ENCODE measurements around the gene TELO2.
A peak's percentile ranks its signal among the peaks of the same experiment; 100 is the strongest.

The TELO2 gene

DNA sequence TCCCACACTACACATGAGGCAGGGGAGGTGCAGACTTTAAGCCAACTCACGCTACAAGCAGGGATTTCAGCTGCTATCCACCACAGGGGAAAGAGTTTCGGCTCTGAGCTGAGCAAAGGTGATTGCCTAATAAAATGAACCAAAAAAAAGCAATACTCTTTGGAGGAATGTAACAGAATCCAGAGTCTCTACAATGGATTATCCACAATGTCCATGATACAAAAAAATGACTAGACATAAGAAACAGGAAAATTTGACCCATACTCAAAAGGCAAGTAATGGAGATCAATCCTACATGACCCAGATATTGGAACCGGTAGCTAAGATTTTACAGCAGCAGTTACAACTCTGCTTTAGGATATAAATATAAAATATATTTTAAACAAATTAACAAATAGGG, 21.3 kb downstream of the TELO2 start:
- H2AK5ac ChIP-seq (ENCODE audit: low read depth, low read length): no peak overlapping the region
- peaks cover 23 to 65% of the 10 kb centered on the region in 2 donors for H3K36me3 ChIP-seq (replicated peaks in 1 of 2; ENCODE audit: control insufficient read depth in 2 of 2, insufficient read depth in 2 of 2, low read length in 2 of 2)
- no peak overlapping the region for H4K8ac ChIP-seq (ENCODE audit: low read depth, low read length)
- H3K23ac ChIP-seq (ENCODE audit: low read depth, low read length, poor library complexity): no peak overlapping the region
- H3K9ac ChIP-seq (ENCODE audit: low read depth, low read length, poor library complexity): no peak overlapping the region
- no CpG with 5 or more reads among the region's 3 CpGs for WGBS, 2 donors (ENCODE audit: extremely low coverage in 2 of 2, insufficient read length in 2 of 2, insufficient replicate concordance in 1 of 2)
- no peak overlapping the region for H2BK120ac ChIP-seq (ENCODE audit: low read depth, low read length)
- H2BK5ac ChIP-seq (ENCODE audit: low read length): no peak overlapping the region
- no peak overlapping the region for H3K4me2 ChIP-seq (ENCODE audit: insufficient read depth, low read length, poor library complexity, severe bottlenecking)
- no peak overlapping the region for H2AFZ ChIP-seq (ENCODE audit: low read length)
- H3K79me1 ChIP-seq (ENCODE audit: low read depth, low read length): peaks cover 2% of the 10 kb centered on the region
- H2BK15ac ChIP-seq (ENCODE audit: low read length): no peak overlapping the region
- no peak overlapping the region for H3K27ac ChIP-seq (replicated peaks; ENCODE audit: low read length)
- H3K9me3 ChIP-seq (replicated peaks in 1 of 2; ENCODE audit: control insufficient read depth in 2 of 2, insufficient read depth in 1 of 2, low read depth in 1 of 2, low read length in 2 of 2): peaks cover 6 to 7% of the 10 kb centered on the region in 2 donors
- no peak overlapping the region for H3K4ac ChIP-seq (ENCODE audit: low read length)
- H2BK12ac ChIP-seq (ENCODE audit: low read length): no peak overlapping the region
- H4K91ac ChIP-seq (ENCODE audit: low read depth, low read length, poor library complexity): no peak overlapping the region
- DNase-seq (ENCODE audit: low spot score): no peak
- H3K18ac ChIP-seq (ENCODE audit: low read length): no peak overlapping the region
- H3K4me3 ChIP-seq (ENCODE audit: low read length in 2 of 2): no peak overlapping the region
- no peaks in the 10 kb centered on the region for H3K27me3 ChIP-seq (ENCODE audit: control insufficient read depth in 3 of 3, insufficient read depth in 3 of 3, low read depth in 1 of 3, low read length in 3 of 3)
- H3K4me1 ChIP-seq (ENCODE audit: control insufficient read depth in 2 of 2, insufficient read depth in 1 of 2, low read depth in 1 of 2, low read length in 2 of 2): no peaks in the 10 kb centered on the region
- H3K14ac ChIP-seq (ENCODE audit: low read length): no peak overlapping the region

GRCh38 chr16:1518626-1519135, 25.5 kb downstream of the TELO2 start:
- Histone ChIP-seq H3K9ac (ENCODE audit: low read depth, low read length, poor library complexity) (peak overlapping the region; percentile 38), H2AK5ac (ENCODE audit: low read depth, low read length) (no peak overlapping the region), H3K4ac (ENCODE audit: low read length) (no peak overlapping the region), H2AFZ (ENCODE audit: low read length) (no peak overlapping the region), H3K27me3 (ENCODE audit: control insufficient read depth in 3 of 3, insufficient read depth in 3 of 3, low read depth in 1 of 3, low read length in 3 of 3) (no peaks in the 10 kb centered on the region), H3K27ac (replicated peaks; ENCODE audit: low read length) (no peak overlapping the region), H3K18ac (ENCODE audit: low read length) (peak overlapping the region; percentile 44), H2BK5ac (ENCODE audit: low read length) (no peak overlapping the region), H3K4me1 (ENCODE audit: control insufficient read depth in 2 of 2, insufficient read depth in 1 of 2, low read depth in 1 of 2, low read length in 2 of 2) (no peaks in the 10 kb centered on the region), H3K9me3 (replicated peaks in 1 of 2; ENCODE audit: control insufficient read depth in 2 of 2, insufficient read depth in 1 of 2, low read depth in 1 of 2, low read length in 2 of 2) (peaks cover 4 to 7% of the 10 kb centered on the region in 2 donors), H3K4me2 (ENCODE audit: insufficient read depth, low read length, poor library complexity, severe bottlenecking) (no peak overlapping the region), H4K8ac (ENCODE audit: low read depth, low read length) (no peak overlapping the region), H3K14ac (ENCODE audit: low read length) (no peak overlapping the region), H2BK120ac (ENCODE audit: low read depth, low read length) (no peak overlapping the region), H3K79me1 (ENCODE audit: low read depth, low read length) (no peaks in the 10 kb centered on the region), H4K91ac (ENCODE audit: low read depth, low read length, poor library complexity) (no peak overlapping the region), H2BK12ac (ENCODE audit: low read length) (peak overlapping the region; percentile 41), H3K36me3 (replicated peaks in 1 of 2; ENCODE audit: control insufficient read depth in 2 of 2, insufficient read depth in 2 of 2, low read length in 2 of 2) (peaks cover 26 to 54% of the 10 kb centered on the region in 2 donors), H2BK15ac (ENCODE audit: low read length) (no peak overlapping the region), H3K4me3 (ENCODE audit: low read length in 2 of 2) (peak overlapping the region in 1 of 2 donors; percentile 59), H3K23ac (ENCODE audit: low read depth, low read length, poor library complexity) (no peak overlapping the region)
- no CpG with 5 or more reads among the region's 16 CpGs for WGBS, 2 donors (ENCODE audit: extremely low coverage in 2 of 2, insufficient read length in 2 of 2, insufficient replicate concordance in 1 of 2)
- no peak for DNase-seq (ENCODE audit: low spot score)

GRCh38 chr16:1519831-1520230, 26.7 kb downstream of the TELO2 start:
- Histone ChIP-seq H3K4me3 (ENCODE audit: low read length in 2 of 2) (no peak overlapping the region), H2AK5ac (ENCODE audit: low read depth, low read length) (no peak overlapping the region), H3K4me2 (ENCODE audit: insufficient read depth, low read length, poor library complexity, severe bottlenecking) (no peak overlapping the region), H3K4ac (ENCODE audit: low read length) (no peak overlapping the region), H3K23ac (ENCODE audit: low read depth, low read length, poor library complexity) (no peak overlapping the region), H3K4me1 (ENCODE audit: control insufficient read depth in 2 of 2, insufficient read depth in 1 of 2, low read depth in 1 of 2, low read length in 2 of 2) (no peaks in the 10 kb centered on the region), H2BK120ac (ENCODE audit: low read depth, low read length) (no peak overlapping the region), H3K27me3 (ENCODE audit: control insufficient read depth in 3 of 3, insufficient read depth in 3 of 3, low read depth in 1 of 3, low read length in 3 of 3) (no peaks in the 10 kb centered on the region), H3K9me3 (replicated peaks in 1 of 2; ENCODE audit: control insufficient read depth in 2 of 2, insufficient read depth in 1 of 2, low read depth in 1 of 2, low read length in 2 of 2) (peaks cover 0 to 2% of the 10 kb centered on the region in 2 donors), H2AFZ (ENCODE audit: low read length) (no peak overlapping the region), H3K14ac (ENCODE audit: low read length) (no peak overlapping the region), H3K27ac (replicated peaks; ENCODE audit: low read length) (no peak overlapping the region), H4K8ac (ENCODE audit: low read depth, low read length) (no peak overlapping the region), H4K91ac (ENCODE audit: low read depth, low read length, poor library complexity) (no peak overlapping the region), H3K79me1 (ENCODE audit: low read depth, low read length) (no peaks in the 10 kb centered on the region), H2BK12ac (ENCODE audit: low read length) (no peak overlapping the region), H3K36me3 (replicated peaks in 1 of 2; ENCODE audit: control insufficient read depth in 2 of 2, insufficient read depth in 2 of 2, low read length in 2 of 2) (peaks cover 24 to 50% of the 10 kb centered on the region in 2 donors), H3K18ac (ENCODE audit: low read length) (no peak overlapping the region), H3K9ac (ENCODE audit: low read depth, low read length, poor library complexity) (no peak overlapping the region), H2BK15ac (ENCODE audit: low read length) (no peak overlapping the region), H2BK5ac (ENCODE audit: low read length) (no peak overlapping the region)
- no peak for DNase-seq (ENCODE audit: low spot score)
- no CpG with 5 or more reads among the region's 17 CpGs for WGBS, 2 donors (ENCODE audit: extremely low coverage in 2 of 2, insufficient read length in 2 of 2, insufficient replicate concordance in 1 of 2)

DNA sequence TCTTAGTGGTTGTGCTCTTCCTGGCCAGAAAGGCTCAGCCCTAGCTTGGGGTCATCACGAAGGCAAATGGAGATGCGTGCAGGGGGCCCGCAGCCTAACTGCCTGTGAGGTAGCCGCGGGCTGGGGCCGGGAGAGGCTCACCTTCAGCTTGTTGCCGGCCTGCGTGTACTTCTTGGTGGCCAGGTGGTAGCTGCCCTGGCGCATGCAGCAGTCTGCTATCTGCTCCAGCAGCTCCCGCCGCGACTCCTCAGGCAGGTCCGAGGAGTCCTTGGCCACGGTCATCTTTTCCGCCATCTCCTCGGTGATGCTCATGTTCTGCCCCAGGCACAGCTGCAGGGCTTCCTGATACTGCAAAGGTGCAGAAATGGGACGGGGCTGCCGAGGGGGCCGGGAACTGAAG, 27.3 kb downstream of the TELO2 start:
- Histone ChIP-seq H3K4me1 (ENCODE audit: control insufficient read depth in 2 of 2, insufficient read depth in 1 of 2, low read depth in 1 of 2, low read length in 2 of 2) (no peaks in the 10 kb centered on the region), H2BK120ac (ENCODE audit: low read depth, low read length) (no peak overlapping the region), H3K27ac (replicated peaks; ENCODE audit: low read length) (no peak overlapping the region), H3K18ac (ENCODE audit: low read length) (no peak overlapping the region), H2AK5ac (ENCODE audit: low read depth, low read length) (no peak overlapping the region), H3K14ac (ENCODE audit: low read length) (no peak overlapping the region), H3K23ac (ENCODE audit: low read depth, low read length, poor library complexity) (no peak overlapping the region), H2BK15ac (ENCODE audit: low read length) (no peak overlapping the region), H3K36me3 (replicated peaks in 1 of 2; ENCODE audit: control insufficient read depth in 2 of 2, insufficient read depth in 2 of 2, low read length in 2 of 2) (peaks cover 24 to 47% of the 10 kb centered on the region in 2 donors), H2BK5ac (ENCODE audit: low read length) (no peak overlapping the region), H3K4me2 (ENCODE audit: insufficient read depth, low read length, poor library complexity, severe bottlenecking) (no peak overlapping the region), H3K27me3 (ENCODE audit: control insufficient read depth in 3 of 3, insufficient read depth in 3 of 3, low read depth in 1 of 3, low read length in 3 of 3) (no peaks in the 10 kb centered on the region), H3K79me1 (ENCODE audit: low read depth, low read length) (peaks cover 2% of the 10 kb centered on the region), H3K9ac (ENCODE audit: low read depth, low read length, poor library complexity) (no peak overlapping the region), H2AFZ (ENCODE audit: low read length) (no peak overlapping the region), H3K4ac (ENCODE audit: low read length) (no peak overlapping the region), H4K8ac (ENCODE audit: low read depth, low read length) (no peak overlapping the region), H4K91ac (ENCODE audit: low read depth, low read length, poor library complexity) (no peak overlapping the region), H2BK12ac (ENCODE audit: low read length) (no peak overlapping the region), H3K9me3 (replicated peaks in 1 of 2; ENCODE audit: control insufficient read depth in 2 of 2, insufficient read depth in 1 of 2, low read depth in 1 of 2, low read length in 2 of 2) (peaks cover 0 to 2% of the 10 kb centered on the region in 2 donors), H3K4me3 (ENCODE audit: low read length in 2 of 2) (no peak overlapping the region)
- no peak for DNase-seq (ENCODE audit: low spot score)
- no CpG with 5 or more reads among the region's 19 CpGs for WGBS, 2 donors (ENCODE audit: extremely low coverage in 2 of 2, insufficient read length in 2 of 2, insufficient replicate concordance in 1 of 2)
